ES-I3 (cell line): ENCODE results near the gene IKZF2.
A peak's percentile ranks its signal among the peaks of the same experiment; 100 is the strongest.

Experiments used
- H3K36me3 ChIP-seq: 2 replicates; pipeline ENCODE4 v1.6.1; 2013; ENCODE audit warnings: mild to moderate bottlenecking, low read length, control low read depth, moderate library complexity; ENCODE audit not compliant: insufficient read depth
- H3K4me1 ChIP-seq: 2 replicates; pipeline ENCODE4 v1.6.1; 2013; ENCODE audit warnings: mild to moderate bottlenecking, control low read depth, low read length; ENCODE audit not compliant: insufficient read depth
- H3K9ac ChIP-seq: 2 replicates; pipeline ENCODE4 v1.6.1; 2013; ENCODE audit warnings: low read depth, mild to moderate bottlenecking, low read length, moderate library complexity
- H3K9me3 ChIP-seq: 2 replicates; pipeline ENCODE4 v1.6.1; 2013; ENCODE audit warnings: mild to moderate bottlenecking, low read length, moderate library complexity; ENCODE audit not compliant: control insufficient read depth, insufficient read depth

Gene IKZF2

DNA sequence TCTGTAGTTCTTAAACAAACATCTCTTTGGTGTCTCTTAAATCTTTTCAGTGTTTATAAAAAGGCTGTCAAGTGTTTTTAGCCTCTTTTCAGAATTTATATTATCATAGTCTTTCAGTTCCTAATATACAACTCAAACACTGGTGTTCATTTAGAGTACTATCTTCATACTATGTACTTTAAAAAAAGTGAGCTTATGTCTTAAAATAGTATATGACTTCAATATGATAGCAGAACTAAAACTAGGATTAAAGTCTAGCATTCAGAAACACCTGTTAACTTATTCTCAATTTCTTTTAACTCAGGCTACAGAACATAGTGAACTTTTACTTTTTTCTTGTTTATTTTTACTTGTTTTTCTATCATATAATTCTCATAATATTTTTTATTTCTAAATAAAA, 14.7 kb upstream of the IKZF2 start:
- Histone ChIP-seq H3K9ac (no peak overlapping the region), H3K36me3 (no peaks in the 10 kb centered on the region), H3K9me3 (no peaks in the 10 kb centered on the region), H3K4me1 (no peaks in the 10 kb centered on the region)

DNA sequence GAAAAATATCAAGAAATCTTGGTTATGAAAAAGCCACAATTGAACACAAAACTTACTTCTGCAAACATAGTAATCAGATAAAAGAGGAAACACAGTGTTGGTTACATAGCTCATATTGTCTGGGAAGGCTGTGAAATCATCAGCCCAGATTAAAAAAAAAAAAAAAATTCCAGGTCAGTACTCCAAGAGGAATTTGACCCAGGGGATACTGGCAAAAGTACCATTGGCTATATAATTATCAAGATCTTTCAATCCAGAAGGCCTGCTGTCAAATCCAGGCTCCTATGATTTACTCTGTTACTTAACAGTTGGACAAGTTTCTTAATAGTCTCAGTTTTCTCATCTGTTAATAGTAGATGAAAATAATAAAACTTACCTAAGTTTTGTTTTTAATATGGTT, 12.9 kb upstream of the IKZF2 start:
- H3K36me3 ChIP-seq, result no peaks in the 10 kb centered on the region
- H3K9ac ChIP-seq, result no peak overlapping the region
- no peaks in the 10 kb centered on the region for H3K4me1 ChIP-seq
- no peaks in the 10 kb centered on the region for H3K9me3 ChIP-seq

- Histone ChIP-seq H3K9me3 (no peaks in the 10 kb centered on the region), H3K36me3 (no peaks in the 10 kb centered on the region), H3K9ac (no peak overlapping the region), H3K4me1 (no peaks in the 10 kb centered on the region)
Observed at GRCh38 chr2:213162516-213163118, 11.2 kb upstream of the IKZF2 start.

- no peak overlapping the region for H3K9ac ChIP-seq
- no peaks in the 10 kb centered on the region for H3K9me3 ChIP-seq
- H3K4me1 ChIP-seq, result no peaks in the 10 kb centered on the region
- no peaks in the 10 kb centered on the region for H3K36me3 ChIP-seq
Observed at GRCh38 chr2:213161759-213162515, 10.5 kb upstream of the IKZF2 start.

DNA sequence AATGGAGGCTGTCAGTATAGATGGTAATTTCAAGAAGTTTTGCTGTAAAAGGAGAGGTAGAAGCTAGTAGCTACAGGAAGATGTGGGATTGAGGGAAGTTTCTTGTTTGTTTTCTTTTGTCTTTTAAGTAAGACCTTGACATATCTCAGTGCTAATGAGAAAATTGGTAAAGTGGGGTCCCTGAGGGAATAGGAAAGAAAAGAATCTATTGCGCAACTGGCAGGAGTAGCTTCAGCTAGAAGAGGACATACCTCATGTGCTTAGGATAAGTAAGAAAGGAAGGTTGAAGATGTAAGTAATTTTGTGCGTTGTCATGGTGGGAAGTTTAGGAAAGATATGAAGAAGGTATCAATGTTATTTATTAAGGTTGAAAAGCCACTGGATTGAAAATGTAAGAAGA, 8.4 kb upstream of the IKZF2 start:
- no peaks in the 10 kb centered on the region for H3K36me3 ChIP-seq
- H3K9me3 ChIP-seq, result no peaks in the 10 kb centered on the region
- H3K9ac ChIP-seq, result no peak overlapping the region
- no peaks in the 10 kb centered on the region for H3K4me1 ChIP-seq

DNA sequence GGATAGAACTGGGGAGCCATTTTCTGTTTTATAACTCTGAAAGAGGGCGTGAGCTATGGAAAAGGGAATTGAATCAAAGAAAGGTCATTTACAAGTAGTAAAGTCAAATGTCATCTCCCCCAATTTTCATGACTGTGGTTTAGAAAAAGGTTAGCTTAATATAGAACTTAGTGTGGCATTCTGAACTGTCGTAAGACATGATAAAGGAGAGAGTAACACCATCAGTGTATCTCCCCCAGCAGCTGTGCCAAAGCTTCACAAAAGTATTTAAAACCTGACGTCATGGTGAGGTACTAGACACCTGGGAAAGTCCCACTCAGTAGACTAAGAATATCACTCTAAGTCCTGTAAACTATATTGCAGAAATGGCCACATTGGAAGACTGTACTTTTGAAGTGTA, 5.8 kb upstream of the IKZF2 start:
- no peaks in the 10 kb centered on the region for H3K36me3 ChIP-seq
- no peaks in the 10 kb centered on the region for H3K9me3 ChIP-seq
- peaks cover 7% of the 10 kb centered on the region for H3K4me1 ChIP-seq
- H3K9ac ChIP-seq, result no peak overlapping the region

GRCh38 chr2:213156717-213157116, 5.3 kb upstream of the IKZF2 start:
- Histone ChIP-seq H3K9ac (no peak overlapping the region), H3K36me3 (no peaks in the 10 kb centered on the region), H3K4me1 (peaks cover 7% of the 10 kb centered on the region), H3K9me3 (no peaks in the 10 kb centered on the region)

DNA sequence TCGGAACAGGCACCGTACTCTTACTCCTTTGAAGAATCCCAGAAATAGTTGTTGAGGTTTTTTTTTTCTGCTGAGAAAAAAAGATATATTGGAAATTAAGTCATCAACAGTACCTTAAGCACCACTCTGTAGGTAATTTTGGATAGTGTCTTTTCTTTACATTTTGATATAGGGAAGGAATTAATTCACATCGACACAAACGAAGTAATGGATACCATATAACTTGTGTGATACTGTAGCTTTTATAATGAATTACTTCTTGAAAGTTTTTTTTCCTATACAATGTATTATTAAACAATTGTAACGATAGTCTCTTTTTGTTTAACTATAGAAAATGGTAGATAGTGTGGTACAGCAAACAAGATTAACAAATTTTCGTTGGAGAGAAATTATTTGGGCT, 1.5 kb upstream of the IKZF2 start:
- Histone ChIP-seq H3K9ac (peak overlapping the region; percentile 61; the same call in 1 of the 2 replicates), H3K36me3 (no peaks in the 10 kb centered on the region), H3K4me1 (peaks cover 7% of the 10 kb centered on the region), H3K9me3 (no peaks in the 10 kb centered on the region)

- H3K4me1 ChIP-seq, result peaks cover 7% of the 10 kb centered on the region
- H3K9me3 ChIP-seq, result no peaks in the 10 kb centered on the region
- H3K9ac ChIP-seq, result peak overlapping the region; percentile 61
- no peaks in the 10 kb centered on the region for H3K36me3 ChIP-seq
Observed at GRCh38 chr2:213152065-213152794, 818 bp upstream of the IKZF2 start.

DNA sequence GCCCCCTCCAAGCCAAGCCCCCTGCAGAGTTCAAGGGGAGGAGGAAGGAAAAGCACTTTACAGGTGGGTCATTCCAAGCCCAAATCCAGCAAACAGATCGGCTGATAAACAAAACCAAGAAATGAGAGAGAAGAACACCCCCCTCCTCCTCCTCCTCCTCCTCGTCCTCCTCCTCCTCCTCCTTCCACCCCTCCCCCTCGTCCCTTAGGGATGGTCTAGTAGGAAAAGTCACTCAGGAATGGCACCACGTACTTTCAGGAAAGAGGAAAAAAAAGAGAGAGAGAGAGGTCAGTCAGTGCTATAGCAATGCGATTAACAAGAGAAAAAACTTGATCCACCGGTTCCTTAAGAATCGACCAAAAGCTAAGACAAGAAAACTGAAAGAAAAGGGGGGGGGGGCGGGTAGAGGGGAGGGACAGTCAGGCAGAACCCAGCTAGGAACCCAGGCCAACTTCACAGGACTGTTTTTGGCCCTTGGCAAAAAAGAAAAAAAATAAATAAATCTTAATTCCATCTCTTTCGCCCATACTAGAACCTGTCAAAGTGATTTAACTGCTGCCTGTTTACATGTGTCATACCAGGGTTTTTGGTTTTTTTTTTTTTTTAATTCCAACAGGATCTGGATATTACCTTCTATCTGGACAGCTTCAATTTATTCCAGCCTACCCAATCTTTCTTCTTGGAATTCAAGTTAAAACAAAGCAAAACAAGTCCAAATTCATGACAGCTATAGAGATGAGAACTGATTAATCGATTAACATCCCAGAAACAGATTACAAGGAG, 906 bp downstream of the IKZF2 start:
- Histone ChIP-seq H3K9me3 (no peaks in the 10 kb centered on the region), H3K9ac (peak overlapping the region; percentile 80)

GRCh38 chr2:213149949-213150314, 1.5 kb downstream of the IKZF2 start:
- Histone ChIP-seq H3K9ac (peak overlapping the region; percentile 80), H3K4me1 (peaks cover 7% of the 10 kb centered on the region), H3K9me3 (no peaks in the 10 kb centered on the region), H3K36me3 (no peaks in the 10 kb centered on the region)

More for the DNA sequence above, 906 bp downstream of the IKZF2 start:
- H3K4me1 ChIP-seq, result peaks cover 7% of the 10 kb centered on the region
- no peaks in the 10 kb centered on the region for H3K36me3 ChIP-seq

DNA sequence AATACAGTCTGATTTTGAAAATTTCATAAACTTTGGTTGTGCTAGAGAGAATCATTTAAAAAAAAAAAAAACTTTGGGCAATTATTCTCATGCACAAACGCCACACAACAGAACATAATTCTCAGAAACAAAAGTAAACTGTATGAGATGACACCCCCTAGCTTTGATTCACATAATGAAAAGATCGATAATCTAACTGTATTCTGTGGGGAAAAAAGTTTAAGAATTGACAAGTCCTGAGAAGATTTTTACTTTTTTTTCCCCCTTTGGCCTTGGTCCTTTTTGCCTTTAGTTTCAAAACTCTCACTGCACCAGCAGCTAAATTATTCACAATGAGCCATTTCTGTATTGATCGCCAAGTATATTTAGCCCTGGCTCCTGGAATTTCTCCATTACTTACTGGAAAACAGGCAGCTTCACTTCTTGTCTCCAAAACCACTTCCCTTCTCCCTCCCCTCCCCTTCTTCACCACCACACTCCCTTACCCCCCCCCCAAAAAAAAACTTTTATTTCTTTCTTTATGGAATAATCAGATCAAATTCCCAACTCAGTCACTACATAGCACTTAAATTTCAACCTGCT, 2.0 kb downstream of the IKZF2 start:
- Histone ChIP-seq H3K9me3 (no peaks in the 10 kb centered on the region), H3K4me1 (peaks cover 6% of the 10 kb centered on the region), H3K36me3 (no peaks in the 10 kb centered on the region), H3K9ac (peak overlapping the region; percentile 80; the same call in 1 of the 2 replicates)

DNA sequence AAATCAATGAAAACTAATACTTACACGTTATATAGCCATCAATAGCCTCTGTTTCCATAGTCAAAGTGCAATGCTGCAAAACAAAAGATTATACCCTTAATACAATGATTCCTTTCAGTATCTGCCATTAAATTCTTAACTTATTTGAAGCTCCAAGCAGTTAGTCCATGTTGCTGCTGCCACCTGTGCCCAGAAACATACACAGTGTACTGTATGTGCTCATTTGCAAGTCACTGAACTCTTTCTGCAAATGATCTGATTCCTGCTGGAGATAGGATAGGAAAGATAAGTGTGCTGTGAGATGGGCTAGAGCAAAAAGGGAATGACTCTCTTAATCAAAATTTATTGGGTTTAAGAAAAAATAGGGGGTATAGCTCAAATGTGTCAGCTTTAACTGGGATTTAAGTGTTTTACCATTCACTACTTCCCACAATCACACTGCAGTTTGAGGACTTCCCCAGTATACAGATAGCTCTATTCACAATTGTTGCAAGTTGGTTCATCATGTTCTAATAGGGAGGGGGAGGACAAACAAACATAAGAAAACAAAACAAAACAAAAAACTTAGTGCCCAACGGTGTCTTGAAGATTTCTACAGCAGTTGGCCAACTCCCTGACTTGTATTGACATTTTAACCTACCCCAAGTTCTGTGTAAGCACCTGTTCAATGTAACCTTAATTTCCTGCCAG, 2.7 kb downstream of the IKZF2 start:
- Histone ChIP-seq H3K4me1 (no peaks in the 10 kb centered on the region; the same call in 1 of the 2 replicates), H3K9ac (no peak overlapping the region), H3K9me3 (no peaks in the 10 kb centered on the region), H3K36me3 (no peaks in the 10 kb centered on the region)
